NCI-H2029 treated with DMSO at 0.1 percent for 48 hours (cell line): ENCODE results near the gene RAB7B.
"Not testable (repeated sequence)": the region's sequence is repeated elsewhere in the genome, so short reads cannot be mapped to it uniquely, and the experiment has no call there.

Source experiments
- DNase-seq: peaks from one replicate; lab custom pipeline; 2025; lab: John Stamatoyannopoulos, UW

The RAB7B gene, protein sequence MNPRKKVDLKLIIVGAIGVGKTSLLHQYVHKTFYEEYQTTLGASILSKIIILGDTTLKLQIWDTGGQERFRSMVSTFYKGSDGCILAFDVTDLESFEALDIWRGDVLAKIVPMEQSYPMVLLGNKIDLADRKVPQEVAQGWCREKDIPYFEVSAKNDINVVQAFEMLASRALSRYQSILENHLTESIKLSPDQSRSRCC

DNA sequence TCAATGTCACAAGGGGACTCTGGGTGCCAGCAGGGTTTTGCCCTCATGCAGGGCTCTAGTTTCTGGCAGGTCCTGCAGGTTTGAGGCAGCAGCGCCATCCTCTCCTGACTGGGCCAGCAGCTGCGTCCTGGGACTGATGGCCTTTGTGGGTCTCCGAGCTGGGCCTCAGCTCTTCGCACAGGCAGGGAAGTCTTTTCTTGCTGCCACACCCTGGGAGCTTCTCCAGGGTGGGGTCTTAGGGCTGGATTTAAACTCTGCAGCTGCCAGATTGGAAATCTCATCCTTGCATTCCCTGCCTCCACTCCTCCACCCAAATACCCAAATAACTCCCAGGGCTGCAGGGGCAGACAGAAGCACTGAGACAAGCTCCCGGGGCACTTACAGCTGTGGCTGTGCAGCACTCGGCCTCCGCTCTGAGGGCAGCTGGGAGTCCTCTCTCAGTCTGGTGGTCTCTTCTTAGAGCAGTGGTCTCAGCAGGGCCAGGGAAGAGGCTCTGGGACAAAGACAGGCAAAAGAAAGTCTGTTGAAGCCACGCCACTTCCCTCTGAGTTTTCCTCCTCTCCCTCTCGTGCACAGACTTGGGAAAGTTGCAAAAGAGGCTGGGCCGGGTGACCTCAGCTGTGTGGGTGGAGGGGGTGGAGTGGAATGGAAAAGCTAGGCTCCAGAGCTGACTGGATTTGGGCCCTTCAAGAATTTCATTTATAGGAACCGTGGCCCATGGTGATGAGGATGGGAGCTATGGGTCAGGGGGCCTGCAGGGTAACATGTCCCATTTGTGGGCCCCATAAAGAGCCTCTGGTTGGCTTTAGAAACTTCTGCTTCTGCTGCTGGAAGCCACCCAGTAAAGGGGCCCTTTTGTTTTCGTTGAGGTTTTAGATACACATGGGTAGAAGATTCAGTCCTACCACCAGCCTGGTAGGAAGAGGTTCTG, at the start of gene RAB7B:
RAB7B (minus strand) TSS at position 525 of the 931 bp plus-strand sequence. CDS start 9,260 bp downstream, outside the sequence.
- no peak for DNase-seq

DNA sequence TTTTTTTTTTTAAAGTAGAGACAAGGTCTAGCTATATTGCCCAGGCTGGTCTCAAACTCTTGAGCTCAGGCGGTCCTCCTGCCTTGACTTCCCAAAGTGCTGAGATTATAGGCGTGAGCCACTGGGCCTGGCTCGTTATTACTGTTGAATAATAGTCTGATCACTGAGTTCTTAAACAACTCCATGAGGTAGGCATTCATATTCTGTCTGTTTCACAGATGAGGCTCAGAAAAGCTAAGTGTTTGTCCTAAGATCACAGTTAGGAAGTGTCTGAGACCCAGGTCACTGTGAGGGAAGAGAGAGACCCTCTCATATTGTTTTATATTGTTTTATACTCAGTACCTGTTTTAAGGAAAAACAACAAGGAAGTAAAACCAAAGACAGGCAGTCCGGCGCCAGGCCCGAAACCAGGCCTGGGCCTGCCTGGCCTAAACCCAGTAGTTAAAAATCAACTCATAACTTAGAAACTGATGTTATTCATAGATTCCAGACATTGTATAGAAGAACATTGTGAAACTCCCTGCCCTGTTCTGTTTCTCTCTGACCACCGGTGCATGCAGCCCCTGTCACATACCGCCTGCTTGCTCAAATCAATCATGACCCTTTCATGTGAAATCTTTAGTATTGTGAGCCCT, 49.2 kb upstream of the RAB7B start:
- DNase-seq, result not testable (repeated sequence)

DNA sequence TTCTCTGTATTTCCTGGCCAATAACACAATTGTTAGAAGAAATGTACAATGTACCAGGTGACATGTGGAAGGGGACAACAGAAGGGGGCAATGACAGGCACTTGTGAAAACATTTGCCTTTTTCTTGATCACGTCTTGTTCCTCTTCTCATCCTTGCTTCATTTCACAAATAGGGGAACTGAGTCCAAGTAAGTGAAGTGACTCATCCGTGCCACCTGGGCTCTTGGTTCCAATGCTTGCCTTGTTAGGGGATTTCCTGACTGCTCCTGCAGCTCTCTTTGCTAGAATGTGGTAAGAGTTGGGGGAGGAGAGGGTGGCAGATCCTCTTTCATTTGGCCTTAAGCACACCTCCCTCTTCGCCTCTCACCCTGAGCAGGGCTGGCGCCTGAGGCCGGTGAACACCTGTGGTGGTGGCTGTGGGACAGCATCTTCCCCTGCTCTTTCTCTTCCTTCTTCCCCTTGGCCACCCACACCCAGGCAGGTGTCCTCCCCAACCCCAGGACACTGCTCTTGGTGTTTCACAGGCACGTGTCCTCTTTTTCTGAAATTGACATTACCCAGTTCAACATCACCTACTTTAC, 47.5 kb upstream of the RAB7B start:
- DNase-seq, result no peak

DNA sequence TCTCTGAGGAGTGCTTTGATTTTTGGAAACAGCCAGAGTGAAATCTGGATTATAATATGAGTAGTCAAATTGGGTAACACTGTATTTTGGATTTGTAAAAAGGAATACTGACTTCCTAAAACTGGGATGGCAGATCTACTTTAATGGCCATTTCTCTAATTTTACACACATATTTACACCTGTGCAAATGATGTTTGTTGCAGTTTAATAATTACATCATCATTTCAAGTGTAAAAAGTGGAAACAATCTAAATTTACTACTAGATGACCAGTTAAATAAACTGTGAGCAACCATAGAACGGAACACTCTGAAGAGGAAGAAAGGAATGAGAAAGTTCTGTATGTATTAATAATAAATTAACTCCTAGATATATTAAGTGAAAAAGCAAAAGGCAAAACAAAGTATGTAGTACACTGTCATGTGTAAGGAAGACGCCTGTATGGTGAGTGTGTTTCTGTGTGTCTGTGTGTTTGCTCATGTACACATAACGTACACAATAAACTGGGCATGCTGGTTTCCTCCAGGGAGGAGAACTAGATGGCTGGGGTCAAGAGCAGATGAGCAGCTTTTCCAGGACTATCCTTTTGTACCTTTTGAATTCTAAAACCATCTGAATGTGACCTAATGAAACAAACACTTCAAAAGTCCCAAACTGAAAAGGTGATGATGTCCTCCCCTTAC, 46.9 kb upstream of the RAB7B start:
- DNase-seq, result no peak

DNA sequence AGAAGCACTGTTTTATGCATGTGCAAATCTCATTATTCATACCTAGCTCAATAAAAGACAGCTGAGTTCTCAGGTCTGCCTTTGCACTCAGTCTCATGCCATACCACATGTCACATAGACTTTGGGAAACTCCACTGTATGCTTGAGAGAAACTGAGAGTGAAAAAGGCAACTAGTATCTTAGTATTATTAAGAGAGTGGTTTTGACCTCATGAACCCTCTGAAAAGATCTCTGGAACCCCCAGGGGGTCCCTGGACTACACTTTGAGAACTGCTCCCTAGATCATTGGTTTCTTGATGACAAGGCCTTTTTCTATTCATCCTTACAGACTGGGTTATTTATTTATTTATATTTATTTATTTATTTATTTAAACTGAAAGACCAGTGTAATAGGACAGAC, 46.1 kb upstream of the RAB7B start:
- no peak for DNase-seq

DNA sequence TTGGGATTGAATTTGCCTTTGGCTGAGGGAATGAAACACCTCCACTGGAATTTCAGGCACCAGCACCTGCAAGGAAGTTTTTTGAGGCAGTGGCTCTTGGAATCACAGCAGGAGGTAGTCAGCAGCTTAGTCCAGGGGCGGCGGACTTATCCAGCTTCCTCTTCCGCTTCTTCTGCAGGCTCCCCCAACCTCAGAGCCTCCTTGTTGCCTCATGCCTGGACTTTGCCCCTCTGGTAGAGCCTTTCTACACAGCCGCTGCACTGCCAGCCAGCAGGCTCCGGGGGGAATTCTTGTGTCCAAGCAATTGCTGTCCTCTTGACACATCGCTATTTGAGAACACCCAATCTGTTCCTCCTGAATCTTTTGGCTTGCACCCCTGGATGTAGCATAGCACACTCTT, 45.4 kb upstream of the RAB7B start:
- no peak for DNase-seq

DNA sequence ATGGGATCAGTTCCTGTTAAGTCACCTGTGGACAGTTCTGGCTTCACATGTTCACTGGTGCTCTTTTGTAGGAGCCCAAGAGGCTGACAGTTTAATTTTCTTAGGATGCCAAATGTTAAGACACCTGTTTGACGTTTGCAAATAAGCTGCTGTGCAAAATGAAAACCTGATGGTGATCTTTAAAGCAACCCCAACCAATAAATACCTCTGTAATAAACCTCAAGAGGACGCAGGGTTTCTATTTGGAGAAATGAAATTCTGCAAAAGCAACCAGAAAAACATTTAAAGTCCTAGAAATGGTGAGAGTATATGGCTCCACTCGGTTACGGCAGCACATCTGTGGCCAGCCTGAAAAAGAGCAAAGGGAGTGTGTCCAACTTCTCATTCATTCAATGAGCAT, 44.1 kb upstream of the RAB7B start:
- no peak for DNase-seq

DNA sequence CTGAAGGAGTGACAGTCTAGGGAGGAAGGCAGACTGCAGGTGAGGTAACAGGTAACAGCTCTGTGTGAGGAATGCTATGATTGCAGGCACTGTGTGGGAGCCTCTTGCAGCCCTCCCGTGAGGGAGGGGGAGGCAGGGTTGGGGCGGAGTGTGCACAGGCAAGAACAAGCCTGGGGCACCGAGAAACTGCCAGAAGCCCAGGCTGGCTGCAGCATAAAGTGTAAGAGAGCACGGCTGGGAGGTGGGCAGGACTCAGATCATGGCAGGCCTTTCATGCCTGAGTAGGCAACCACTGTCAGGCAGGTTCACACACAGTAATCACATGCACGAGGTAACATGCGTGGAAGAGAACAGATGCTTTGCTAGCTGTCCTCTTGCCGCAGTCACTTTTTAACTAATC, 38.4 kb upstream of the RAB7B start:
- DNase-seq, result no peak

DNA sequence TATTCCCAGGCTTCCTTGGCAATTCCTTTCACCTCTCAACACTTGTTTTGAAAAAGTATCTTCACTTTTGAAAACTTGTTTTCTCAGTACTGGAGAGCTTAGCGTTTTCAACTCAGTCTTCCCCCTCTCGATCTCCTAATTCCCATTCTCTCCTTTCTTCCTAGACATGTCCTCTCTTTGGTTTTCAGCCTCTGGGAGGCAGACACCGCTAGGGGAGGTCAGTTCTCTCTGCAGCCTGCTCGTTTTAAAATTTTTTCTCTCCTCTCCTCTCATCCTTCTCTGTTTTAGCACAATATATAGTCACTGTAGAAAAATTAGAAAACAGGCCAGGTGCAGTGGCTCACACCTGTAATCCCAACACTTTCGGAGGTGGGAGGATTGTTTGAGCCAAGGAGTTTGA, 37.1 kb upstream of the RAB7B start:
- DNase-seq, result no peak

DNA sequence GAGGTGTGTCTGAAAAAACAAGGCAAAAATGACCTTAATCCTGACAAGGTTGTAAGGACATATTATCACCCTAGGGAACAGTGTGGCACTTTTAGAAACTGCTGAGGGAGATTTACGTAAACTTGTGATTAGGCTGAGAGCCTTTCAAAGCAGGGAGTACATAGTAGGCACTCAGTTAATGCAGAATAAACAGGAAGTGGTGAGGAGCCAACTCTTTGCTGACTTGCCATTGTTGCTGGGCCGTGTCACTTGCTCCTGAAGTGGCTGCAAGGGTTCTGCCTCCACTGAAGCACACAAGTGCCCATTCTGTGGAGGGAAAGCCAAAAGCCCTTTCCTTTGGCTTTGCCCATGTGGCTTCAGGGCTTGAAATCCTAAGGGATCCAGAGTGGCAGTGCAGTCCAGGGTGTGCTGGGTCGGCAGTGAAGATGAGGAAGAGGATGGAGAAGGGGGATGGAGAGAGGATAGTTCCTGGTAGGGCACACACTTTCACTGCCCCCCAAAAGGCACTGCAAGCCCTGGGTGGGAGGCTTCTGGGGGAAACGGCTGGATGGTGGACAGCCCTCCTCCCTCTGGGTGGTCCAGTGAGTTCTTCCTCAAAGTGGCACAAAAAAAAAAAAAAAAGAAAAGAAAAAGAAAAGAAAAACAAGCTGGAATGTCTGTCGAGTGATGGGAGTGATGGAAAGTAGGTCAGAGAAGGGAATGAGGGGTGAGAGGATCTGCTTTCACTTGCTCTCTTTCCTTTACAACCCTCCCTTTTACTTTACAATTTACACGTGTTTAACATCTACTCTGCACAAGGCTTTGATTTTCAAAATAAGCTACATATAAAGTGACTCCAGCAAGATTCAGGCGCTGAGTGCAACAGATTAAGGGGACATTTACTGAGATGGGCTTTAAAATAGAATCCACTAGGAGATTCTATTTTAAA, 36.1 kb upstream of the RAB7B start:
- DNase-seq, result no peak

DNA sequence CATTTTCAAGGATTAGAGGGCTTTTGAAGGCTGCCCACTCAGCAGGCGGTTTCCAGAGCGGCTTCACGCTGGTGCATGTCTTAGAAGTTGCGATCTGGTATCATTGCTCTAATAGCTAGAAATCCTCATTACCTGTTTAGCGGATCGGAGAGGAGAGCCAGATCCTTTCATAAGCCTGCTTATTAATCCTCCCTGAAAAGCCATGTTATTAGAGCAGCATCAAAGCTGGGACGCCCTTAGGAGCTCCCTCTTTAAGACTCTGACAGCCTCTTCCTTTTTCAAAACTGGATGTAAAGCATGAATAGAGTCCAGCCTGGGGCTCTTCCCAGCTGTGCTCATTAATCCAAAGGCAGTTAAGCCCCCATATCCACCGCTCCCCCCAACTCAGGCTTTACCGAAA, 34.4 kb upstream of the RAB7B start:
- DNase-seq, result no peak

DNA sequence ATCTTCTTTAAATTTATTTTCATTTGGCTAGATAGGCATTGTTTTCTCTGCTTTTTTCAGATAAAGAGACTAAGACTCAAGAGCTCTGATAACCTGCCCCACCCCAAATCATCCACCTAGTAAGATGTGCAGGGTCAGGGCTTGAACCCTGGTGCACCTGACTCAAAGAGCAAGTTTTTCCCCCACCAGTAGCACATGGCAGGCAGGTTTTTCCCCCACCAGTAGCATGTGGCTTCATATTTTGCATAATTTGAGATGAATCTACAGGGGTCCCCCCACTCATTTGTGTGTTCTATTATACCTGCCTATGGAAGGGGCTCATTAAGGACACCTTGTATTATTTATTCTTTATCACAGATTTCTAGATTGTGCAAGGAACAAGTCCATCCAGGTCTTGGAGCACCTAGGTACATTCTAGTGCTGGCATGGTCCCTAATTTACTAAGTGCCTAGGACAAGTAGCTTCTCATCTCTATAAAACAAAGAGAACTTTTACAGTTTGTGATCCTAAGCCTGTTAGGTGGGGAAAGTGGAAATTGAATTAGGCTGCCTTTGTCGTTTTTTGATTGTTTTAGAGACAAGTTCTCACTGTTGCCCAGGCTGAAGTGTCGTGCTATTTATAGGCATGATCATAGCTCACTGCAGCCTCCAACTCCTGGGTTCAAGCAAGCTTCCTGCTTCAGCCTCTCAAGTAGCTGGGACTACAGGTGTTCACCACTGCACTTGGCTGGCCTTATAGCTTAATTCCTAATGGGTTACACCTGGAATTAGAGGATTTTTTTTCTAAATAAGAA, 33.7 kb upstream of the RAB7B start:
- DNase-seq, result peak; percentile 56

DNA sequence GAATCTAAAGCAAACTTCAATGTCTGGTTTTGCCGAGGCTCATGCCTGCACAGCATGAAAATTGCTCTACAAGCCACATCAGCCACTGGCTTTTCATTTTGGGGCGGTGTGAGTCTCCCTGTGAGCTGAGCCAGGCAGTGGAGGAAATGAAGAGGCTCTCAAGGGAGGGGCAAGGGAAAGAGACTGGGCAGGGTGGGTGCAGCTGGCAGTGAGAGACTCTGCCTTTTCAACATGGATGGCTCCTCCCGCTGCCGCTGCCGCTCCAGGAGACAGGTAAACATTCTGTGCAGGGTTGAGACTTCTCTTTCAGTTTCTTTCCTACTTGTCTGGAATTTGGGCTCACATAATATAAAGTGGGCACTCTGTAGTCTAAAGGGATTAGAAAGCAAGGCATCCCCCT, 31.8 kb upstream of the RAB7B start:
- no peak for DNase-seq

DNA sequence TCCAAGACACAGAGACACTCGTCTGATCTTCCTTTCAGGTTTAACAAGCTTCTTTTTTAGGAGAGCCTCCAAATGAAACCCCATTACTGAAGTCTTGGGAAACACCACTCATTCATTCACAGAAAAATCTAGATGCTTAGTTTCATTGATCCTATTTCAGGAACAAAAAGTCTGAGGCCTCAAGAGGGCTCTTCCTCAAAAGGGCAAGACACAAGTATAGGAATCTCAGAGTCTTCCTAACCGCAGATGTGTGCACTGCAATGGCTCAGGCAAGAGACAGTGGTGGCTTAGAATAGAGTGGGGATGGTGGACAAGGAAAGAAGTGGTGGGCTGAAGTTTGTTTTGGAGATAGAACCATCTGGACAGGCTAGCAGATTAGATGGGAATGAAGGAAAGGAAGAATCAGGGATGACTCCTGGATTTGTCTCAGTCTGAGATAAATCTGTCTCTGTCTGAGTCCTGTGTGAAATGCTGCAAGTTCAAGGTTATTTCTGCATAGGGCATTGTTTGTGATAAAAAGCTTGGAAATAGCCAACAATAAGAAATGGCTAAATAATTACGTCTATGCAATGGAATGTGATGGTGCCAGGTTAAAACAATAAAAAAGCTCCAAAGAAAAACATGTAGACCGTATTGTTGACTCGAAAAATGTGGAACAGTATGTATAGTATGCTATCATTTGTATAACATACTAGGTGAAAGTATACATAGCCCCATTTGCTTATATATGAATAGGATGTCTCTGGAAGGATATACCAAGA, 29.4 kb upstream of the RAB7B start:
- no peak for DNase-seq

DNA sequence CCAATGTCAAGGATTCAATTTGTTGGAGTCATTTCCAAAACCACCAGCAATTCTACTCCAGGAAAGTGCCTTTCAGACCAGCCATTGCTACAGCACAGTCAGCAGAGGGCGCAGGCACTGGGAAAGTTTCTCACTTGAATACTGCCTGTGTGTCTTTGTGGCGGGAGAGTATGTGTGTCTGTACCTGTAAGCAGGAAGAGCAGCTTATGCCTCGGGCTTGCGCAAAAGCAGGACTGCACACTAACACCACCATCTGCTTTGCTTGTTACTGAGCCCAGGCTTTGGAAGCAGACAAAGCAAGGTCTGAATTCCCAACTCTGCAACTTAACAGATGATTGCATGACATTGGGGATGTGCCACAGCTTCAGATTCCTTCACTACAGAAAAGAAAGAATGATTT, 27.5 kb upstream of the RAB7B start:
- DNase-seq, result peak; percentile 73

DNA sequence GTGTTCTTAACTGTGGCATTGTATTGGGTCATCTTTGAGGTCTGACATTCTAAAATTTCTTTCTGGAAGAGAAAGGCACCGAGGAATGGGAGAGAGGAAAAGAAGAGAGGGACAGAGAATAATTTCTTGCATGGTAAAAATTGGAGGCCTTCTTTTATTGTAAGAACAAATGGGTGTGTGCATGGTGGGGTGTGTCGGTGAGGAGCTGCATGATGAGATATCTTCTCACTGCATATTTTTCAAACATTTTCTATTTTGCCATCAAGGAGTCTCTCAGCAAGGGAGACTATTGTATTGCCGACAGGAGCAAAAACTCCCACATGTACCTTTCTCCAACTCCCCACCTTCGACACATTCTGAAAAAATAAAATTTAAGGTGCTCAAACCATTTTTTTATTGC, 27.0 kb upstream of the RAB7B start:
- DNase-seq, result no peak

DNA sequence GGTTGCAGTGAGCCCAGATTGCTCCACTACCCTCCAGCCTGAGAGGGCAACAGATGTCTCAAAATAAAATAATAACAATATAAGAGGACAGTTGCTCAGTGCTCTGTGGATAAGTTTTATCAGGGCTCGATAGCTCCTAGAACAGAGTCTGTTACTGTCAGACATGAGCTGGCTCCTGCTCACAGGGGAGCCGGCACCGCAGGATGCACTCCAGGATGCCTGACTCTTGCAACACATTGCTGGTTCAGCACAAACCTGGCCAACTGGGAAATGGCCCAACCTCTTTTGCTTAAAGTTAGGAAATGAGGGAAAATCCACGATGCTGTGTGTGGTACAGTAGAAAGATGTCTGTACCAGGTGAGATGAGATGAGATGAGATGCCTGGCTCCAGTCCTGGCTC, 26.3 kb upstream of the RAB7B start:
- DNase-seq, result no peak

DNA sequence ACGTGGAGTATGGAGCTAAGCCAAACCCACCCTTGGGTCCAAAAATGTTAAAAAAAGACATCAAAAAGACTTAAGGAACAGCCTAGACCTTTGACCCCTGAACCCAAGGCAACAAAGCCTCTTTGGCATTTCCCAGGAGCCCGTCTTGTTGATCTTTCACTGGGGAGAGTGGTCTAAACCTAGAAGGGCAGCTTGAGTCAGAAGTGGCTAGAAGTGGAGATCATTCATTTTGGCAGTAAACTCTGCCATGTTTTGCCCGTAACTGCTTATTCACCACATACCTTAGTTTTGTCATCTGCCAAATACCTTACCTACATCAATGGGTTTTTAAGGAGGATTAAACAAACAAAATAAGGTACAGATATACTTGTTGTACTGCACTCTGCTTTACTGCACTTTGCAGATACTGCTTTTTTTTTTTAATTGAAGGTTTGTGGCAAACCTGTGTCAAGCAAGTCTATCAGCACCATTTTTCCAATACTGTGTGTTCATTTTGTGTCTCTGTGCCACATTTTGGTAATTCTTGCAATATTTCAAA, 22.2 kb upstream of the RAB7B start:
- DNase-seq, result no peak

DNA sequence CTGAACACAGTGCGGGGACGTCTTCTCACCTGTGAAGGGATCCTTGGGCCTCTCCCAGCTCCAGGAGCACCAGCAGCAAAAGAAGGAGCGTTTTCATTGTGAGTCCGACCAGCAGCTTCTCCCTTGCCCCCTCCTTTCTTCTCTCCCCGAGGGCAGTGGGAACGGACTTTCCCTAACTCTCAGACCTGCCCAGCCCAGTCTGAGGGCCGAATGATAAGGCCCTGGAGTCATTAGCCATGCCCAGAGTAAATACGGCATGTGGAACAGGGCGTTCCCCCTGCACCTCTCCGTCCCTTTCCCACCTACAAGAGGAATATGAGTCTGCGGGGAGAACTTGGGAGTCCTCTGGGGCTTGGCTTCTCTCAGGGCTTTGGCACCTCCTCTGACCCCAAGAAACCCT, 20.5 kb upstream of the RAB7B start, which contains the start of gene CTSE:
CTSE (minus strand) TSS at position 201 of the 400 bp plus-strand sequence; CDS start at position 97, 104 bp downstream.
- DNase-seq, result no peak
